HL-60 (cell line): Measurements from ENCODE around the gene CHCHD6.

Experiments used
- DNase-seq, 2 experiments: peaks; one replicate each; pipeline ENCODE4 v3.0.0-alpha.2; 2010 to 2020; ENCODE audit warnings: low read depth in 1 of 2, low spot score in 1 of 2
- H3K27ac ChIP-seq: fragments of 250-450 bp; sonication (Bioruptor Pico); replicated peaks from 2 replicates; pipeline ENCODE4 v1.5.1; 2020; ENCODE audit warnings: mild to moderate bottlenecking, moderate library complexity
- H3K27me3 ChIP-seq: fragments of 250-450 bp; sonication (Bioruptor Pico); 2 replicates; pipeline ENCODE4 v1.5.1; 2021; ENCODE audit warnings: mild to moderate bottlenecking, moderate library complexity; ENCODE audit not compliant: insufficient read depth, poor library complexity, severe bottlenecking
- H3K4me3 ChIP-seq: replicated peaks from 2 replicates; pipeline ENCODE4 v1.5.1; 2011; ENCODE audit warnings: mild to moderate bottlenecking, control low read depth, low read length; ENCODE audit not compliant: insufficient read depth
- CTCF ChIP-seq: IDR thresholded peaks from one replicate; pipeline ENCODE4 v1.5.1; 2011; ENCODE audit warnings: low read length, control low read depth, inconsistent platforms; ENCODE audit not compliant: insufficient read depth
- GABPA ChIP-seq: IDR thresholded peaks from 2 replicates; pipeline ENCODE4 v1.6.1; 2012; ENCODE audit warnings: low read depth
- POLR2AphosphoS5 ChIP-seq: IDR thresholded peaks from 2 replicates; pipeline ENCODE4 v1.6.1; 2012; ENCODE audit warnings: low read depth
- REST ChIP-seq: IDR thresholded peaks from 2 replicates; pipeline ENCODE4 v1.6.1; 2012; ENCODE audit warnings: low read depth; ENCODE audit not compliant: insufficient replicate concordance
- SPI1 ChIP-seq: IDR thresholded peaks from 2 replicates; pipeline ENCODE4 v1.6.1; 2012; ENCODE audit warnings: low read depth, mild to moderate bottlenecking, borderline replicate concordance

Gene CHCHD6

GRCh38 chr3:126867190-126867862 lies 163.3 kb downstream of the CHCHD6 start:
- no peak for DNase-seq
- TF ChIP-seq GABPA: no peak
- no peak for TF ChIP-seq REST
- TF ChIP-seq CTCF: no peak
- no peaks in the 10 kb centered on the region for H3K27me3 ChIP-seq
- H3K4me3 ChIP-seq: no peak overlapping the region
- H3K27ac ChIP-seq: no peak overlapping the region

- Histone ChIP-seq H3K27ac (no peak overlapping the region), H3K27me3 (no peaks in the 10 kb centered on the region), H3K4me3 (no peak overlapping the region)
- no peak for DNase-seq
- TF ChIP-seq REST (no peak), GABPA (no peak), CTCF (no peak), POLR2AphosphoS5 (no peak), SPI1 (no peak)
Observed at GRCh38 chr3:126867863-126868200, 163.8 kb downstream of the CHCHD6 start.

GRCh38 chr3:126870608-126871210 lies 166.7 kb downstream of the CHCHD6 start:
- no peak for TF ChIP-seq CTCF
- TF ChIP-seq POLR2AphosphoS5: no peak
- no peak for TF ChIP-seq SPI1
- TF ChIP-seq GABPA: no peak
- no peak for TF ChIP-seq REST
- no peak overlapping the region for H3K27ac ChIP-seq
- no peak overlapping the region for H3K4me3 ChIP-seq
- H3K27me3 ChIP-seq: no peaks in the 10 kb centered on the region
- DNase-seq: no peak
